Kidney (tissue), 14 donors: Measurements from ENCODE around the gene AQP7. TPM values are rescaled to one million over a fixed set of nuclear protein-coding genes. Genes with fewer than 3 reads are reported as not detected.

Experiments used
- DNase-seq, 5 donors: peaks; one replicate each; pipeline ENCODE4 v3.0.0-alpha.2; 2013 to 2020
- FAIRE-seq: peaks from 2 replicates; lab custom pipeline; 2012; peaks lifted over from hg19 to GRCh38; lab: Jason Lieb, UNC
- H3K27ac ChIP-seq, 2 donors: one replicate each; pipeline ENCODE4 v1.7.0; 2013; ENCODE audit warnings: low read depth in 2 of 2, low read length in 2 of 2, inconsistent platforms in 1 of 2
- H3K27me3 ChIP-seq: one replicate; pipeline ENCODE4 v1.7.1; 2013; ENCODE audit warnings: low read length, inconsistent platforms; ENCODE audit not compliant: control insufficient read depth, insufficient read depth
- H3K36me3 ChIP-seq, 3 donors: one replicate each; pipeline versions ENCODE4 v1.7.0 to v1.7.1; 2013; ENCODE audit warnings: low read length in 3 of 3, control low read depth in 1 of 3, inconsistent platforms in 1 of 3; ENCODE audit not compliant: insufficient read depth in 3 of 3, control insufficient read depth in 2 of 3
- H3K4me1 ChIP-seq, 3 donors: one replicate each; pipeline versions ENCODE4 v1.7.0 to v1.7.1; 2013; ENCODE audit warnings: low read length in 3 of 3, inconsistent platforms in 1 of 3, low read depth in 1 of 3; ENCODE audit not compliant: control insufficient read depth in 2 of 3, insufficient read depth in 2 of 3
- H3K4me3 ChIP-seq, 3 donors: one replicate each; pipeline versions ENCODE4 v1.7.0 to v1.8.1; 2013; ENCODE audit warnings: low read length in 3 of 3, control low read depth in 1 of 3, inconsistent platforms in 1 of 3
- H3K9ac ChIP-seq, 3 donors: one replicate each; pipeline versions ENCODE4 v1.7.0 to v1.7.1; 2013; ENCODE audit warnings: low read length in 3 of 3, control low read depth in 1 of 3, inconsistent platforms in 1 of 3
- H3K9me3 ChIP-seq, 3 donors: one replicate each; pipeline versions ENCODE4 v1.7.0 to v1.7.1; 2013; ENCODE audit warnings: low read length in 3 of 3, control low read depth in 1 of 3, inconsistent platforms in 1 of 3; ENCODE audit not compliant: control insufficient read depth in 2 of 3, insufficient read depth in 1 of 3
- intact Hi-C: fragments of 100-400 bp; cut with DNase I; formaldehyde crosslinking; loops from one replicate; pipeline ENCODE4 v1.11.1; 2022
- polyA plus RNA-seq: library from polyadenylated mRNA; stranded (reverse); fragments of 350-450 nt; fragmentation: Illumina TruSeq; extraction: RNeasy Lipid Tissue Mini Kit (QIAGEN cat#74804); gene quantifications from one replicate; pipeline ENCODE4 v1.2.3, GENCODE V29; 2014; ENCODE audit warnings: low read depth, low replicate concordance; ENCODE audit not compliant: insufficient read depth
- total RNA-seq: library from RNA; stranded (reverse); fragmentation: NEBNext Ultra II Directional; extraction: Animal tissue kit (Norgen Biotek cat#: 25700); gene quantifications from one replicate; pipeline ENCODE4 v1.2.1, GENCODE V29; 2021
- TF ChIP-seq, protein P1 (sequence below): IDR thresholded peaks from 3 replicates; pipeline ENCODE4 v1.5.1; 2012; ENCODE audit warnings: mild to moderate bottlenecking, moderate library complexity, borderline replicate concordance; ENCODE audit not compliant: insufficient read depth; ENCODE audit errors: extremely low read depth
- donor health status: control.
- donor health status: control.
- donor health status: control.
- donor health status: control.
- donor health status: control.
- donor health status: DM: yes; HTN: yes; CAD: no.
- donor health status: Normal renal cell carcinoma (clear cell type).

The AQP7 gene
- total and polyA plus RNA-seq, 2 donors from 2014 or later = 11.9 to 45.3 TPM

DNA sequence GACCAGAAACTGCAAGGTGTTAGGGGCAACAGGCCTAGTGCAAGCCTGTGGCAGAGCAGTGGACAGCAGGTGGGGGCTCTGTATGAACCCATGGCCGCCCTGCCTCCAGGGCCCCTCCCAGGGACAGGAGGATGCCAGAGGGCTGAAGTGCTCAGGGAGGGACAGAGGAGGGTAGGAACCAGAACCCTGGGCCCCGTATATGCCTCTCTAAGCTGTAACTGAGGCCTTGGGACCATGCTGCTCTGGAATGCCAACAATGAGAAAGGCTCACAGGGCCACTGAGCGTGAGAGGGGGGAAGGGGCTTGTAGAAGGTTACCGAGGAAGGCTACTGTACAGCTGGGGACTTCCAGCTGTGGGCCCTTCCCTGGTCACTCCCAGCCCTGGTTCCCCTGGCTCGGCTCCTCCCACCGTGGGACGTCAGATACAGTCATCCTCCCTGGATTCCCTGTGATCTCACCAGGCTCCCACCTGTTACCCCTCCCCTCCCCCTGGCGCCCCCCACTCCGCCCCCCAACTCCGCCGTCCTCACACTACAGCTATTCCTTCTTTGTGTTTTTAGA lies 21.1 kb downstream of the AQP7 start:
- FAIRE-seq = no peak
- TF ChIP-seq, protein P1, sequence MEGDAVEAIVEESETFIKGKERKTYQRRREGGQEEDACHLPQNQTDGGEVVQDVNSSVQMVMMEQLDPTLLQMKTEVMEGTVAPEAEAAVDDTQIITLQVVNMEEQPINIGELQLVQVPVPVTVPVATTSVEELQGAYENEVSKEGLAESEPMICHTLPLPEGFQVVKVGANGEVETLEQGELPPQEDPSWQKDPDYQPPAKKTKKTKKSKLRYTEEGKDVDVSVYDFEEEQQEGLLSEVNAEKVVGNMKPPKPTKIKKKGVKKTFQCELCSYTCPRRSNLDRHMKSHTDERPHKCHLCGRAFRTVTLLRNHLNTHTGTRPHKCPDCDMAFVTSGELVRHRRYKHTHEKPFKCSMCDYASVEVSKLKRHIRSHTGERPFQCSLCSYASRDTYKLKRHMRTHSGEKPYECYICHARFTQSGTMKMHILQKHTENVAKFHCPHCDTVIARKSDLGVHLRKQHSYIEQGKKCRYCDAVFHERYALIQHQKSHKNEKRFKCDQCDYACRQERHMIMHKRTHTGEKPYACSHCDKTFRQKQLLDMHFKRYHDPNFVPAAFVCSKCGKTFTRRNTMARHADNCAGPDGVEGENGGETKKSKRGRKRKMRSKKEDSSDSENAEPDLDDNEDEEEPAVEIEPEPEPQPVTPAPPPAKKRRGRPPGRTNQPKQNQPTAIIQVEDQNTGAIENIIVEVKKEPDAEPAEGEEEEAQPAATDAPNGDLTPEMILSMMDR = no peak
- Histone ChIP-seq H3K9ac (no peak overlapping the region), H3K27ac (no peak overlapping the region), H3K4me3 (no peak overlapping the region), H3K4me1 (no peaks in the 10 kb centered on the region), H3K36me3 (no peaks in the 10 kb centered on the region), H3K9me3 (no peaks in the 10 kb centered on the region), H3K27me3 (no peaks in the 10 kb centered on the region)
- DNase-seq = peak in 3 of 5 donors; percentile 61 to 79 (median 72)
- intact Hi-C loops = no loop called here

DNA sequence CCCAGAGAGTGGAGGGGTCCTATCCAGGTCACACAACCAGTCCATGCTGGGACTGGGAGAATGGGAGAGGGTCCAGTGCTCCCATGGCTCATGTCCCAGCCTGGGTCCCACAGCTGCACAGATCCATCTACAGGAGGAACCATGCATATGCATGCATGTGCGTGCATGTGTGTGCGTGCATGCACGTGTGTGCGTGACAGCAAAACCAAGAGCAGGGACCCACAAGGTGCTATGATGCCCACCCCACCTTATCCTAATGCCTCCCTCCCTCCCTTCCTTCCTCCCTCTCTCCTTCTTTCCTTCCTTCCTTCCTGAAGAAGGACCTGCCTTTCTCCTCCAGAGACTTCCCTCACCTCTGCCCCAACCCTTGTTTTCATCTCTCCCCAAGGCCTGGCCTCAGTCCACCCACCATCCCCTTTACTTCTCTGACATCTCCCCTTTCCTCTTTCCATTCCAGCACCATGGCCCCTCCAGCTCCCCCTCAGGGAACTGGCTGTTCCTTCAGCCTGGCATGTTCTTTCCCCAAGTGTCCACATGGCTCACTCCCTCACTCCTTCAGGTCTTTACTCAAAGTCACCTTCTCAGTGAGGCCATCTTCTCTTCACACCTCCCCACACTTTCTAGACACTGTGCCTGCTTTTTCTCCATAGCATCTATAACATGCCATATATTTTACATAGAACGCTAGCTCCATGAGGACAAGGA lies 21.8 kb downstream of the AQP7 start:
- no peak overlapping the region for H3K9ac ChIP-seq
- TF ChIP-seq, protein P1 = no peak
- DNase-seq = peak in 1 of 5 donors; percentile 30
- no peaks in the 10 kb centered on the region for H3K27me3 ChIP-seq
- intact Hi-C loops = no loop called here
- H3K4me3 ChIP-seq = no peak overlapping the region
- no peak for FAIRE-seq
- H3K36me3 ChIP-seq = no peaks in the 10 kb centered on the region
- no peaks in the 10 kb centered on the region for H3K4me1 ChIP-seq
- H3K27ac ChIP-seq = no peak overlapping the region
- no peaks in the 10 kb centered on the region for H3K9me3 ChIP-seq

DNA sequence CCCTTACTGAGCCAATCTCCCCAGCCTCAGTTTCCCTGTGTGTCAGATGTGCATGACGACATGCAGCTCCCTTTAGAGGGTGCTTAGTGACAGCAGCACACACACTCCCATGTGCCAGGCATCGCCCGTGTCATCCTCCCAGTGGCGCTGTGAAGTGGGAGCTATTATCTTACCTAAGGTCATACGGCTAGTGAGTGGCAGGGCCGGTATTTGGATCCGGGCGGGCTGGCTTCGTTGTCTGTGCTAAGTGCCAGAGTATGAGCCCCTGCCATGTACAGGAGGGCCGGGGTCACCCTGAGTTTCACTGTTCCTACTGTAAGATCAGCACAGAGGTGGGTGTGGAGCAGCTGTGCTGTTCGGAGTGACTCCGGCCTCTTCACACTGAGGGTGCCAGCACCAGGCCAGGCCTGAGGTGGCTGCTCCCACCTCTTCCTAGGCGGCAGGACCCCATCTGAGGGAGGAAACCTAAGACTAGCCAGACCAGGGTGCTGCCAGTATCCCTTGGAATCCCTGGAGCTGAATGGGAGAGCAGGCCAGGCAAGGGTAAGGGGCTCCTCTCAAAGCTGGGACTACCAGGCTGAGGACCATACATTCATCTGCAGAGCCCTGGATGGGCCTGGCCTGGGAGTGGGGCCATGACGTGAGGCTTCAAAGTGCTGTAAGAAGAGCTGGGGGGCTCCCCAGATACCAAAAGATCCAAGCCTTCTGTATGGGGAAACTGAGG lies 22.5 kb downstream of the AQP7 start:
- DNase-seq (peak in 2 of 5 donors; percentile 27 to 53), FAIRE-seq (no peak)
- intact Hi-C loops = no loop called here
- no peaks in the 10 kb centered on the region for H3K27me3 ChIP-seq
- H3K9ac ChIP-seq = no peak overlapping the region
- no peaks in the 10 kb centered on the region for H3K9me3 ChIP-seq
- no peak overlapping the region for H3K27ac ChIP-seq
- no peak overlapping the region for H3K4me3 ChIP-seq
- peaks cover 0 to 4% (median 0%) of the 10 kb centered on the region in 3 donors for H3K4me1 ChIP-seq
- TF ChIP-seq, protein P1 = no peak
- H3K36me3 ChIP-seq = no peaks in the 10 kb centered on the region
